Thyroid gland (tissue), 4 donors: Measurements from ENCODE around the gene LRRFIP1. TPM values are rescaled to one million over a fixed set of nuclear protein-coding genes. Genes with fewer than 3 reads are reported as not detected.
"Not testable (repeated sequence)": the region's sequence is repeated elsewhere in the genome, so short reads cannot be mapped to it uniquely, and the experiment has no call there.

Source experiments
- DNase-seq, 2 donors: peaks; one replicate each; pipeline ENCODE4 v3.0.0-alpha.2; 2019
- H3K27ac ChIP-seq, 3 donors: fragments of 200-600 bp; sonication (generic); 1 replicate in 2 of 3; 2 replicates in 1 of 3; pipeline ENCODE4 v1.5.1; 2016 to 2019; ENCODE audit warnings: mild to moderate bottlenecking in 1 of 3, moderate library complexity in 1 of 3
- H3K27me3 ChIP-seq: fragments of 200-600 bp; sonication (generic); one replicate; pipeline ENCODE4 v1.5.1; 2019
- H3K36me3 ChIP-seq, 2 donors: fragments of 200-600 bp; sonication (generic); one replicate each; pipeline ENCODE4 v1.5.1; 2016 to 2019
- H3K4me1 ChIP-seq, 2 donors: fragments of 200-600 bp; sonication (generic); one replicate each; pipeline ENCODE4 v1.5.1; 2017 to 2019
- H3K4me3 ChIP-seq, 3 donors: fragments of 200-600 bp; sonication (generic); replicated peaks in 1 of 3; 1 replicate in 2 of 3; 2 replicates in 1 of 3; pipeline ENCODE4 v1.5.1; 2016; ENCODE audit warnings: mild to moderate bottlenecking in 1 of 3
- H3K9me3 ChIP-seq: fragments of 200-600 bp; sonication (generic); one replicate; pipeline ENCODE4 v1.5.1; 2017
- CTCF ChIP-seq, 6 experiments: fragments of 200-600 bp in 3 of 6; fragments of 450-650 bp in 3 of 6; sonication (generic) in 3 of 6; IDR thresholded peaks; one replicate each; pipeline ENCODE4 v1.5.1; 2016 to 2019; ENCODE audit warnings: antibody characterized with exemption in 6 of 6, mild to moderate bottlenecking in 2 of 6, inconsistent platforms in 1 of 6, moderate library complexity in 1 of 6
- POLR2A ChIP-seq, 2 donors: fragments of 450-650 bp; IDR thresholded peaks; one replicate each; pipeline ENCODE4 v1.6.1; 2017; ENCODE audit warnings: antibody characterized with exemption in 2 of 2, mild to moderate bottlenecking in 2 of 2, moderate library complexity in 1 of 2
- WGBS, 2 donors: methylation state at CpG; one replicate each; pipeline ENCODE4 v1.1.5; 2017; 5-methylcytosine and 5-hydroxymethylcytosine counted together
- intact Hi-C: fragments of 100-400 bp; cut with DNase I; formaldehyde crosslinking; loops from one replicate; pipeline ENCODE4 v1.15.1; 2023
- total RNA-seq, 4 donors: library from RNA; depleted of rRNA; stranded (reverse); fragments of >200 nt; gene quantifications; one replicate each; pipeline ENCODE4 v1.2.3, GENCODE V29; 2016

LRRFIP1 gene
- total RNA-seq, 4 donors from 2014 or later: 76.1 to 113 (median 96.6) TPM

- Histone ChIP-seq H3K9me3 (no peaks in the 10 kb centered on the region), H3K4me1 (no peaks in the 10 kb centered on the region), H3K36me3 (peaks cover 33 to 44% of the 10 kb centered on the region in 2 donors), H3K27ac (no peak overlapping the region), H3K27me3 (no peaks in the 10 kb centered on the region), H3K4me3 (no peak overlapping the region)
- 90% methylated on average over 12 of the region's 12 CpGs for WGBS, 2 donors
- TF ChIP-seq CTCF (IDR thresholded peaks at IDR 0.05): no peak
- no peak for TF ChIP-seq POLR2A (IDR thresholded peaks at IDR 0.05)
- intact Hi-C loops: no loop called here
- DNase-seq: no peak
Measured at GRCh38 chr2:237754626-237755248, 127.3 kb downstream of the LRRFIP1 start.

GRCh38 chr2:237757616-237758015, 130.2 kb downstream of the LRRFIP1 start:
- Histone ChIP-seq H3K27ac (no peak overlapping the region), H3K36me3 (peaks cover 29 to 55% of the 10 kb centered on the region in 2 donors), H3K9me3 (no peaks in the 10 kb centered on the region), H3K4me3 (no peak overlapping the region), H3K27me3 (no peaks in the 10 kb centered on the region), H3K4me1 (no peaks in the 10 kb centered on the region)
- 92 to 94% methylated on average over 10 of the region's 10 CpGs for WGBS, 2 donors
- no peak for DNase-seq
- intact Hi-C loops: no loop called here
- no peak for TF ChIP-seq CTCF (IDR thresholded peaks at IDR 0.05)
- TF ChIP-seq POLR2A (IDR thresholded peaks at IDR 0.05): no peak

- no peak for DNase-seq
- H3K4me1 ChIP-seq: no peaks in the 10 kb centered on the region
- no peak overlapping the region for H3K27ac ChIP-seq
- 83 to 88% methylated on average over 10 of the region's 10 CpGs for WGBS, 2 donors
- TF ChIP-seq POLR2A (IDR thresholded peaks at IDR 0.05) (no peak), CTCF (IDR thresholded peaks at IDR 0.05) (no peak)
- H3K27me3 ChIP-seq: no peaks in the 10 kb centered on the region
- H3K4me3 ChIP-seq: no peak overlapping the region
- H3K9me3 ChIP-seq: no peaks in the 10 kb centered on the region
- peaks cover 28 to 54% of the 10 kb centered on the region in 2 donors for H3K36me3 ChIP-seq
- intact Hi-C loops: no loop called here
Measured at GRCh38 chr2:237758185-237758584, 130.8 kb downstream of the LRRFIP1 start.

GRCh38 chr2:237759176-237759575, 131.8 kb downstream of the LRRFIP1 start:
- TF ChIP-seq CTCF (IDR thresholded peaks at IDR 0.05): no peak
- TF ChIP-seq POLR2A (IDR thresholded peaks at IDR 0.05): no peak
- Histone ChIP-seq H3K36me3 (peaks cover 25 to 46% of the 10 kb centered on the region in 2 donors), H3K27ac (no peak overlapping the region), H3K9me3 (no peaks in the 10 kb centered on the region), H3K4me1 (no peaks in the 10 kb centered on the region), H3K4me3 (no peak overlapping the region), H3K27me3 (no peaks in the 10 kb centered on the region)
- 93 to 96% methylated on average over 10 of the region's 10 CpGs for WGBS, 2 donors
- DNase-seq: no peak
- intact Hi-C loops: no loop called here

- WGBS, 2 donors: 96 to 97% methylated on average over 23 of the region's 23 CpGs
- H3K9me3 ChIP-seq: no peaks in the 10 kb centered on the region
- H3K4me1 ChIP-seq: no peaks in the 10 kb centered on the region
- H3K27me3 ChIP-seq: no peaks in the 10 kb centered on the region
- intact Hi-C loops: no loop called here
- peaks cover 18 to 29% of the 10 kb centered on the region in 2 donors for H3K36me3 ChIP-seq
- TF ChIP-seq CTCF (IDR thresholded peaks at IDR 0.05) (no peak), POLR2A (IDR thresholded peaks at IDR 0.05) (no peak)
- no peak for DNase-seq
- no peak overlapping the region for H3K27ac ChIP-seq
- H3K4me3 ChIP-seq: no peak overlapping the region
Measured at GRCh38 chr2:237760506-237761502, 133.4 kb downstream of the LRRFIP1 start.

- 94 to 97% methylated on average over 9 of the region's 9 CpGs for WGBS, 2 donors
- H3K27me3 ChIP-seq, H3K27ac ChIP-seq, H3K4me1 ChIP-seq, H3K9me3 ChIP-seq, H3K4me3 ChIP-seq, intact Hi-C loops, DNase-seq: not testable (repeated sequence)
- peaks cover 16 to 20% of the 10 kb centered on the region in 2 donors for H3K36me3 ChIP-seq
Measured at GRCh38 chr2:237762291-237763182, 135.2 kb downstream of the LRRFIP1 start.
